HepG2 (cell line): ENCODE data around the gene RNF135. TPM values are rescaled to one million over a fixed set of nuclear protein-coding genes. Genes with fewer than 3 reads are reported as not detected.

Experiments used
- ATAC-seq: fragments of 200-7000 bp; cut with Tn5 transposase; 3 replicates; pipeline ENCODE4 v1.9.1; 2020; ENCODE audit warnings: mild to moderate bottlenecking, moderate library complexity
- BruUV-seq: library from RNA; stranded (reverse); fragments of 400-500 nt; replicated peaks from 2 replicates; lab custom pipeline; 2021; lab: Mats Ljungman, UMichigan
- CTCF ChIA-PET: fragments of 300-600 bp; formaldehyde crosslinking; extraction: SDS; loops from one replicate; lab custom pipeline; 2021; ENCODE audit warnings: low total read pairs, inconsistent platforms, low intra/inter-chr PET ratio; lab: Yijun Ruan, JAX
- POLR2A ChIA-PET: fragments of 350-600 bp; sonication (Branson Sonifier 250); formaldehyde crosslinking; loops from one replicate; lab custom pipeline; 2020; ENCODE audit warnings: antibody characterized with exemption, inconsistent platforms; lab: Yijun Ruan, JAX
- DNase-seq: peaks from one replicate; pipeline ENCODE4 v3.0.0-alpha.2; 2015; ENCODE audit warnings: low spot score
- FAIRE-seq: peaks from 3 replicates; lab custom pipeline; 2011; peaks lifted over from hg19 to GRCh38; lab: Jason Lieb, UNC
- H2AFZ ChIP-seq: one replicate; pipeline ENCODE4 v1.6.1; 2011; ENCODE audit warnings: low read length, inconsistent platforms
- H3K27ac ChIP-seq: fragments of 300-600 bp; 3 replicates; pipeline ENCODE4 v1.8.0; 2011; ENCODE audit warnings: mixed run types, mild to moderate bottlenecking, mixed read lengths, low read length, inconsistent platforms; ENCODE audit not compliant: insufficient read depth; ENCODE audit errors: extremely low read length
- H3K27me3 ChIP-seq, 2 experiments: fragments of 200-600 bp in 1 of 2; 2 replicates in 1 of 2; 3 replicates in 1 of 2; pipeline versions ENCODE4 v1.6.0 to v1.8.0; 2011; ENCODE audit warnings: low read length in 2 of 2, mild to moderate bottlenecking in 2 of 2, moderate library complexity in 2 of 2, inconsistent platforms in 1 of 2; ENCODE audit not compliant: insufficient read depth in 2 of 2, control insufficient read depth in 1 of 2
- H3K36me3 ChIP-seq, 2 experiments: fragments of 200-600 bp in 1 of 2; replicated peaks in 1 of 2; 2 replicates in 1 of 2; 3 replicates in 1 of 2; pipeline versions ENCODE4 v1.5.1 to v1.8.0; 2011; ENCODE audit warnings: low read length in 2 of 2, inconsistent platforms in 1 of 2; ENCODE audit not compliant: insufficient read depth in 2 of 2, control insufficient read depth in 1 of 2
- H3K4me1 ChIP-seq: 2 replicates; pipeline ENCODE4 v1.5.1; 2012; ENCODE audit warnings: low read length, inconsistent platforms; ENCODE audit not compliant: insufficient read depth
- H3K4me2 ChIP-seq: 2 replicates; pipeline ENCODE4 v1.6.0; 2011; ENCODE audit warnings: low read depth, low read length, inconsistent platforms
- H3K4me3 ChIP-seq, 3 experiments: fragments of 200-600 bp in 1 of 3; sonication (generic), shearing (Covaris generic) in 1 of 3; replicated peaks in 1 of 3; 2 replicates each; pipeline ENCODE4 v1.5.1; 2011 to 2016; ENCODE audit warnings: low read length in 3 of 3, inconsistent platforms in 2 of 3, low read depth in 2 of 3, mild to moderate bottlenecking in 2 of 3, control low read depth in 1 of 3, mixed read lengths in 1 of 3; ENCODE audit not compliant: insufficient read depth in 1 of 3
- H3K79me2 ChIP-seq: one replicate; pipeline ENCODE4 v1.6.1; 2011; ENCODE audit warnings: low read length, inconsistent platforms; ENCODE audit not compliant: insufficient read depth
- H3K9ac ChIP-seq: 2 replicates; pipeline ENCODE4 v1.6.0; 2011; ENCODE audit warnings: mild to moderate bottlenecking, low read depth, low read length, inconsistent platforms; ENCODE audit not compliant: insufficient read depth
- H3K9me3 ChIP-seq: 2 replicates; pipeline ENCODE4 v1.5.1; 2012; ENCODE audit warnings: mild to moderate bottlenecking, low read length
- H4K20me1 ChIP-seq: 2 replicates; pipeline ENCODE4 v1.6.0; 2011; ENCODE audit warnings: inconsistent platforms, mild to moderate bottlenecking, low read length, moderate library complexity; ENCODE audit not compliant: insufficient read depth
- CBX2 ChIP-seq, 2 experiments: fragments of 200-600 bp in 1 of 2; sonication (generic); formaldehyde crosslinking in 1 of 2; IDR thresholded peaks; 2 replicates each; pipeline versions ENCODE4 v1.7.0 to v1.8.1; 2018 to 2022; ENCODE audit warnings: low read depth in 2 of 2, low read length in 1 of 2, mild to moderate bottlenecking in 1 of 2, missing genetic modification reagents in 1 of 2
- CBX5 ChIP-seq: sonication (generic); formaldehyde crosslinking; IDR thresholded peaks from 2 replicates; pipeline ENCODE4 v1.4.0; 2020; ENCODE audit warnings: missing genetic modification reagents, borderline replicate concordance
- NAIF1 ChIP-seq: sonication (generic); formaldehyde crosslinking; IDR thresholded peaks from 2 replicates; pipeline ENCODE4 v1.5.0; 2020; ENCODE audit warnings: mild to moderate bottlenecking, missing genetic modification reagents, borderline replicate concordance
- NR2F1 ChIP-seq, 2 experiments: fragments of 450-650 bp in 1 of 2; formaldehyde crosslinking in 1 of 2; IDR thresholded peaks; 2 replicates each; pipeline versions ENCODE4 v1.5.0 to v1.6.1; 2016 to 2020; ENCODE audit warnings: mild to moderate bottlenecking in 1 of 2, missing compliant biosample characterization in 1 of 2, missing genetic modification reagents in 1 of 2, moderate library complexity in 1 of 2
- RARA ChIP-seq: IDR thresholded peaks from 2 replicates; pipeline ENCODE4 v1.6.1; 2016; ENCODE audit warnings: missing genetic modification reagents, missing compliant biosample characterization
- SMC3 ChIP-seq: IDR thresholded peaks from 2 replicates; pipeline ENCODE4 v1.6.1; 2011; ENCODE audit warnings: low read length, improper control_type of control experiment
- ZNF883 ChIP-seq: sonication (generic); formaldehyde crosslinking; IDR thresholded peaks from 2 replicates; pipeline ENCODE4 v1.5.1; 2020; ENCODE audit warnings: mild to moderate bottlenecking, missing genetic modification reagents; ENCODE audit errors: not compliant biosample characterization
- WGBS: methylation state at CpG from one replicate; pipeline ENCODE4 v1.1.6; 2017; ENCODE audit warnings: low lambda C conversion rate; 5-methylcytosine and 5-hydroxymethylcytosine counted together
- in situ Hi-C: cut with HindIII; loops from 2 replicates; pipeline ENCODE4 v1.10.0; 2017; ENCODE audit warnings: low pct_unique_long_range_greater_than_20kb; ENCODE audit not compliant: extremely low pct_ligation_motif_present
- intact Hi-C: fragments of 100-400 bp; cut with micrococcal nuclease; formaldehyde crosslinking; loops from one replicate; pipeline ENCODE4 v1.10.0; 2022; ENCODE audit not compliant: unreplicated experiment
- polyA plus RNA-seq, 8 experiments: library from polyadenylated mRNA; depleted of rRNA in 3 of 8; stranded (reverse) in 7 of 8; unstranded in 1 of 8; fragments of >200 nt; fragmentation: Illumina TruSeq in 4 of 8; extraction: Trizol in 4 of 8; gene quantifications; 2 replicates each; pipeline versions ENCODE4 v1.2.1 to v1.2.3, GENCODE V29; 2011 to 2016; ENCODE audit warnings: low read depth in 4 of 8, missing spikeins in 1 of 8, mixed read lengths in 1 of 8; ENCODE audit not compliant: insufficient read depth in 1 of 8
- total RNA-seq, 5 experiments: library from RNA; depleted of rRNA; stranded (reverse); fragments of >200 nt; fragmentation: Illumina TruSeq; extraction: Trizol; gene quantifications; 2 replicates each; pipeline ENCODE4 v1.2.3, GENCODE V29; 2016; ENCODE audit warnings: low read depth in 1 of 5
- TF ChIP-seq, protein P1 (sequence below): sonication (generic); formaldehyde crosslinking; IDR thresholded peaks from 2 replicates; pipeline ENCODE4 v1.8.0; 2022; ENCODE audit warnings: missing genetic modification reagents, mild to moderate bottlenecking, moderate library complexity, borderline replicate concordance

The RNF135 gene
- total and polyA plus RNA-seq, 2 of the 13 experiments (the other 11 are each of a cell fraction or from before 2014, with no cell fraction given) = not detected

- no peak for TF ChIP-seq CBX2 (IDR thresholded peaks at IDR 0.05; ENCODE audit: low read depth, low read length)
- TF ChIP-seq CBX2 (CRISPR knock-in tag; IDR thresholded peaks at IDR 0.05; ENCODE audit: low read depth) = no peak
Observed at GRCh38 chr17:31002047-31002446, 31.2 kb downstream of the RNF135 start (continued).

GRCh38 chr17:31003225-31003866 lies 32.5 kb downstream of the RNF135 start:
- FAIRE-seq = no peak
- BruUV-seq = no TSS peak

More at GRCh38 chr17:31003225-31003866, 32.5 kb downstream of the RNF135 start:
- Histone ChIP-seq H4K20me1 (no peaks in the 10 kb centered on the region), H3K36me3 (no peaks in the 10 kb centered on the region), H3K9ac (no peak overlapping the region), H3K4me2 (no peak overlapping the region), H3K79me2 (no peaks in the 10 kb centered on the region), H3K4me1 (peaks cover 6% of the 10 kb centered on the region; the same call in 1 of the 2 replicates), H3K4me3 (no peak overlapping the region), H2AFZ (no peak overlapping the region), H3K9me3 (no peaks in the 10 kb centered on the region), H3K27me3 (peaks cover 0 to 9% of the 10 kb centered on the region in 2 experiments; a peak in 3 of 5 replicates), H3K27ac (no peak overlapping the region)
- POLR2A ChIA-PET = no interaction called here
- ATAC-seq (no peak), DNase-seq (no peak)
- intact Hi-C loops (no loop called here), in situ Hi-C loops (no loop called here)
- CTCF ChIA-PET = no interaction called here
- no peak for TF ChIP-seq CBX5 (CRISPR knock-in tag)
- TF ChIP-seq NAIF1 (CRISPR knock-in tag) = no peak
- no peak for TF ChIP-seq SMC3
- no peak for TF ChIP-seq RARA (CRISPR knock-in tag)
- no peak for TF ChIP-seq ZNF883
- TF ChIP-seq, protein P1, sequence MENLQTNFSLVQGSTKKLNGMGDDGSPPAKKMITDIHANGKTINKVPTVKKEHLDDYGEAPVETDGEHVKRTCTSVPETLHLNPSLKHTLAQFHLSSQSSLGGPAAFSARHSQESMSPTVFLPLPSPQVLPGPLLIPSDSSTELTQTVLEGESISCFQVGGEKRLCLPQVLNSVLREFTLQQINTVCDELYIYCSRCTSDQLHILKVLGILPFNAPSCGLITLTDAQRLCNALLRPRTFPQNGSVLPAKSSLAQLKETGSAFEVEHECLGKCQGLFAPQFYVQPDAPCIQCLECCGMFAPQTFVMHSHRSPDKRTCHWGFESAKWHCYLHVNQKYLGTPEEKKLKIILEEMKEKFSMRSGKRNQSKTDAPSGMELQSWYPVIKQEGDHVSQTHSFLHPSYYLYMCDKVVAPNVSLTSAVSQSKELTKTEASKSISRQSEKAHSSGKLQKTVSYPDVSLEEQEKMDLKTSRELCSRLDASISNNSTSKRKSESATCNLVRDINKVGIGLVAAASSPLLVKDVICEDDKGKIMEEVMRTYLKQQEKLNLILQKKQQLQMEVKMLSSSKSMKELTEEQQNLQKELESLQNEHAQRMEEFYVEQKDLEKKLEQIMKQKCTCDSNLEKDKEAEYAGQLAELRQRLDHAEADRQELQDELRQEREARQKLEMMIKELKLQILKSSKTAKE (CRISPR knock-in tag) = no peak
- no peak for TF ChIP-seq NR2F1 (CRISPR knock-in tag; IDR thresholded peaks at IDR 0.05)
- WGBS = 75% methylated on average over 5 of the region's 5 CpGs
